ENCODE data around the gene SCN1A. TPM values are rescaled to one million over a fixed set of nuclear protein-coding genes. Genes with fewer than 3 reads are reported as not detected.

The SCN1A gene
- total RNA-seq, 2 donors from 2014 or later: not detected

GRCh38 chr2:166032361-166032760 is 95.5 kb downstream of the SCN1A start:
- TF ChIP-seq CTCF (IDR thresholded peaks at IDR 0.05): no peak
- no peaks in the 10 kb centered on the region for H3K27me3 ChIP-seq (replicated peaks; ENCODE audit: insufficient read depth)
- ATAC-seq (ENCODE audit: insufficient number of reproducible peaks, low FRiP score, low read depth): no peak
- H3K4me3 ChIP-seq: no peak overlapping the region
- H3K36me3 ChIP-seq: no peaks in the 10 kb centered on the region
- no peak for DNase-seq (ENCODE audit: low spot score)
- no peaks in the 10 kb centered on the region for H3K9me3 ChIP-seq
- no peak overlapping the region for H3K27ac ChIP-seq
- no peaks in the 10 kb centered on the region for H3K4me1 ChIP-seq (ENCODE audit: control insufficient read depth in 1 of 2, low read depth in 2 of 2)

- ATAC-seq (ENCODE audit: insufficient number of reproducible peaks, low FRiP score, low read depth): no peak
- Histone ChIP-seq H3K4me3 (no peak overlapping the region), H3K27me3 (replicated peaks; ENCODE audit: insufficient read depth) (no peaks in the 10 kb centered on the region), H3K4me1 (ENCODE audit: control insufficient read depth in 1 of 2, low read depth in 2 of 2) (no peaks in the 10 kb centered on the region), H3K9me3 (no peaks in the 10 kb centered on the region), H3K36me3 (no peaks in the 10 kb centered on the region), H3K27ac (no peak overlapping the region)
- no peak for DNase-seq (ENCODE audit: low spot score)
- TF ChIP-seq CTCF (IDR thresholded peaks at IDR 0.05): no peak
Observed at GRCh38 chr2:166031054-166031453, 96.8 kb downstream of the SCN1A start.

GRCh38 chr2:166025313-166025712 is 102.5 kb downstream of the SCN1A start:
- ATAC-seq (ENCODE audit: insufficient number of reproducible peaks, low FRiP score, low read depth) (no peak), DNase-seq (ENCODE audit: low spot score) (no peak)
- Histone ChIP-seq H3K9me3 (no peaks in the 10 kb centered on the region), H3K27ac (no peak overlapping the region), H3K36me3 (no peaks in the 10 kb centered on the region), H3K4me1 (ENCODE audit: control insufficient read depth in 1 of 2, low read depth in 2 of 2) (no peaks in the 10 kb centered on the region), H3K27me3 (replicated peaks; ENCODE audit: insufficient read depth) (no peaks in the 10 kb centered on the region), H3K4me3 (no peak overlapping the region)
- TF ChIP-seq CTCF (IDR thresholded peaks at IDR 0.05): no peak

GRCh38 chr2:166017208-166017607 is 110.6 kb downstream of the SCN1A start:
- H3K4me3 ChIP-seq: no peak overlapping the region
- H3K36me3 ChIP-seq: no peaks in the 10 kb centered on the region
- no peaks in the 10 kb centered on the region for H3K4me1 ChIP-seq (ENCODE audit: control insufficient read depth in 1 of 2, low read depth in 2 of 2)
- no peaks in the 10 kb centered on the region for H3K9me3 ChIP-seq
- DNase-seq (ENCODE audit: low spot score): no peak
- ATAC-seq (ENCODE audit: insufficient number of reproducible peaks, low FRiP score, low read depth): no peak
- no peaks in the 10 kb centered on the region for H3K27me3 ChIP-seq (replicated peaks; ENCODE audit: insufficient read depth)
- no peak for TF ChIP-seq CTCF (IDR thresholded peaks at IDR 0.05)
- H3K27ac ChIP-seq: no peak overlapping the region

GRCh38 chr2:166013878-166014277 is 113.9 kb downstream of the SCN1A start:
- TF ChIP-seq CTCF (IDR thresholded peaks at IDR 0.05): no peak
- ATAC-seq (ENCODE audit: insufficient number of reproducible peaks, low FRiP score, low read depth): no peak

More at GRCh38 chr2:166013878-166014277, 113.9 kb downstream of the SCN1A start:
- Histone ChIP-seq H3K4me3 (no peak overlapping the region), H3K9me3 (no peaks in the 10 kb centered on the region), H3K36me3 (no peaks in the 10 kb centered on the region), H3K4me1 (ENCODE audit: control insufficient read depth in 1 of 2, low read depth in 2 of 2) (no peaks in the 10 kb centered on the region), H3K27me3 (replicated peaks; ENCODE audit: insufficient read depth) (no peaks in the 10 kb centered on the region), H3K27ac (no peak overlapping the region)
- DNase-seq (ENCODE audit: low spot score): no peak

Measured in thoracic aorta (tissue), 2 donors.